NB4 (cell line): ENCODE data around the gene KRTAP27-1.

ENCODE experiments used
- MYC ChIP-seq: IDR thresholded peaks from 2 replicates; pipeline ENCODE4 v1.6.1; 2011; ENCODE audit warnings: low read depth, low read length
- POLR2A ChIP-seq: IDR thresholded peaks from 2 replicates; pipeline ENCODE4 v1.6.1; 2011; ENCODE audit warnings: mild to moderate bottlenecking; ENCODE audit not compliant: insufficient read length; ENCODE audit errors: extremely low read depth
- TF ChIP-seq, protein P1 (sequence below): IDR thresholded peaks from one replicate; pipeline ENCODE4 v1.5.1; 2012; ENCODE audit warnings: low read depth, low read length
- TF ChIP-seq, protein P2 (sequence below): IDR thresholded peaks from 2 replicates; pipeline ENCODE4 v1.6.1; 2011; ENCODE audit warnings: low read depth, low read length

DNA sequence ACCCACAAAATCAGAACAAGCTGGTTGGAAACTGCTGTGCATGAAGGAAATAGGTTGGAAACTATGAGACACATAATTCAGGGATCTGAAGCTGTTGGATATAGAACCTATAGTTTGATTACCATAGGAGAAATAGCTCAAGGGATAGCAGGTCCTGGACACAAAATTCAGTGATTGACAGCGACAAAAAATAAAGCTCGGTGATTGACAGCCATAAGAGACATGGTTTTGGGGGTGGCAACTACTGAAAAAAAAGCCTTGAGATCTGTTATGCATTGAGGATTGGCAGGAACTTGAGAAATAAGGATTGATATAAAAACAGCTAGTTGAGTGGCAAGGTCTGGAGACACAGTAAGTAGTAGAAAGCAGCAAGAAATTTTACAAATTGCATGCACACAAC is 48.3 kb downstream of the KRTAP27-1 start, which contains the start of gene KRTAP25-1:
- TF ChIP-seq, protein P1, sequence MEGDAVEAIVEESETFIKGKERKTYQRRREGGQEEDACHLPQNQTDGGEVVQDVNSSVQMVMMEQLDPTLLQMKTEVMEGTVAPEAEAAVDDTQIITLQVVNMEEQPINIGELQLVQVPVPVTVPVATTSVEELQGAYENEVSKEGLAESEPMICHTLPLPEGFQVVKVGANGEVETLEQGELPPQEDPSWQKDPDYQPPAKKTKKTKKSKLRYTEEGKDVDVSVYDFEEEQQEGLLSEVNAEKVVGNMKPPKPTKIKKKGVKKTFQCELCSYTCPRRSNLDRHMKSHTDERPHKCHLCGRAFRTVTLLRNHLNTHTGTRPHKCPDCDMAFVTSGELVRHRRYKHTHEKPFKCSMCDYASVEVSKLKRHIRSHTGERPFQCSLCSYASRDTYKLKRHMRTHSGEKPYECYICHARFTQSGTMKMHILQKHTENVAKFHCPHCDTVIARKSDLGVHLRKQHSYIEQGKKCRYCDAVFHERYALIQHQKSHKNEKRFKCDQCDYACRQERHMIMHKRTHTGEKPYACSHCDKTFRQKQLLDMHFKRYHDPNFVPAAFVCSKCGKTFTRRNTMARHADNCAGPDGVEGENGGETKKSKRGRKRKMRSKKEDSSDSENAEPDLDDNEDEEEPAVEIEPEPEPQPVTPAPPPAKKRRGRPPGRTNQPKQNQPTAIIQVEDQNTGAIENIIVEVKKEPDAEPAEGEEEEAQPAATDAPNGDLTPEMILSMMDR = no peak
- TF ChIP-seq POLR2A (no peak), MYC (no peak)
- TF ChIP-seq, protein P2, sequence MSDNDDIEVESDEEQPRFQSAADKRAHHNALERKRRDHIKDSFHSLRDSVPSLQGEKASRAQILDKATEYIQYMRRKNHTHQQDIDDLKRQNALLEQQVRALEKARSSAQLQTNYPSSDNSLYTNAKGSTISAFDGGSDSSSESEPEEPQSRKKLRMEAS = no peak
